IPS-18c (cell line): Measurements from ENCODE around the gene APOA5.

Experiments used
- H3K4me3 ChIP-seq: 2 replicates; pipeline ENCODE4 v1.7.0; 2013; ENCODE audit warnings: low read depth, mild to moderate bottlenecking, low read length, moderate library complexity; ENCODE audit not compliant: insufficient read depth
- H3K9me3 ChIP-seq: one replicate; pipeline ENCODE4 v1.6.1; 2013; ENCODE audit warnings: mild to moderate bottlenecking, low read length, moderate library complexity; ENCODE audit not compliant: control insufficient read depth, insufficient read depth

Gene APOA5

DNA sequence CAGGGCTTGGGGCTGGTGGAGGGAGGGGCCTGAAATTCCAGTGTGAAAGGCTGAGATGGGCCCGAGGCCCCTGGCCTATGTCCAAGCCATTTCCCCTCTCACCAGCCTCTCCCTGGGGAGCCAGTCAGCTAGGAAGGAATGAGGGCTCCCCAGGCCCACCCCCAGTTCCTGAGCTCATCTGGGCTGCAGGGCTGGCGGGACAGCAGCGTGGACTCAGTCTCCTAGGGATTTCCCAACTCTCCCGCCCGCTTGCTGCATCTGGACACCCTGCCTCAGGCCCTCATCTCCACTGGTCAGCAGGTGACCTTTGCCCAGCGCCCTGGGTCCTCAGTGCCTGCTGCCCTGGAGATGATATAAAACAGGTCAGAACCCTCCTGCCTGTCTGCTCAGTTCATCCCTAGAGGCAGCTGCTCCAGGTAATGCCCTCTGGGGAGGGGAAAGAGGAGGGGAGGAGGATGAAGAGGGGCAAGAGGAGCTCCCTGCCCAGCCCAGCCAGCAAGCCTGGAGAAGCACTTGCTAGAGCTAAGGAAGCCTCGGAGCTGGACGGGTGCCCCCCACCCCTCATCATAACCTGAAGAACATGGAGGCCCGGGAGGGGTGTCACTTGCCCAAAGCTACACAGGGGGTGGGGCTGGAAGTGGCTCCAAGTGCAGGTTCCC is 38.0 kb upstream of the APOA5 start, which contains the start of gene APOC3:
TSS of gene APOC3 (plus strand) at position 383 of the 659 bp plus-strand sequence. CDS start 676 bp downstream, outside the sequence.
- no peak within 1 kb of the TSS for H3K4me3 ChIP-seq

DNA sequence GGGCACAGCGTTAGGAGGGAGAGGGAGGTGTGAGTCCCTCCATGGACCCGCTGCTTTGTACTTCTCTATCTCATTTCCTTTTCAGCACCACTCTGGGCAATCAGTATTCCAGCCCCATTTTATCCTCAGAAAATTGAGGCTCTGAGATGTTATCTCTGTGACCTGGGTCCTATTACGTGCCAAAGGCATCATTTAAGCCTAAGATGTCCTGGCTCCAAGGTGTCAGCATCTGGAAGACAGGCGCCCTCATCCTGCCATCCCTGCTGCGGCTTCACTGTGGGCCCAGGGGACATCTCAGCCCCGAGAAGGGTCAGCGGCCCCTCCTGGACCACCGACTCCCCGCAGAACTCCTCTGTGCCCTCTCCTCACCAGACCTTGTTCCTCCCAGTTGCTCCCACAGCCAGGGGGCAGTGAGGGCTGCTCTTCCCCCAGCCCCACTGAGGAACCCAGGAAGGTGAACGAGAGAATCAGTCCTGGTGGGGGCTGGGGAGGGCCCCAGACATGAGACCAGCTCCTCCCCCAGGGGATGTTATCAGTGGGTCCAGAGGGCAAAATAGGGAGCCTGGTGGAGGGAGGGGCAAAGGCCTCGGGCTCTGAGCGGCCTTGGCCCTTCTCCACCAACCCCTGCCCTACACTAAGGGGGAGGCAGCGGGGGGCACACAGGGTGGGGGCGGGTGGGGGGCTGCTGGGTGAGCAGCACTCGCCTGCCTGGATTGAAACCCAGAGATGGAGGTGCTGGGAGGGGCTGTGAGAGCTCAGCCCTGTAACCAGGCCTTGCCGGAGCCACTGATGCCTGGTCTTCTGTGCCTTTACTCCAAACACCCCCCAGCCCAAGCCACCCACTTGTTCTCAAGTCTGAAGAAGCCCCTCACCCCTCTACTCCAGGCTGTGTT is 37.2 kb upstream of the APOA5 start:
- H3K9me3 ChIP-seq, result peaks cover 3% of the 10 kb centered on the region
- H3K4me3 ChIP-seq, result no peak overlapping the region

More for the DNA sequence above, 38.0 kb upstream of the APOA5 start, which contains the start of gene APOC3:
- peaks cover 3% of the 10 kb centered on the region for H3K9me3 ChIP-seq

DNA sequence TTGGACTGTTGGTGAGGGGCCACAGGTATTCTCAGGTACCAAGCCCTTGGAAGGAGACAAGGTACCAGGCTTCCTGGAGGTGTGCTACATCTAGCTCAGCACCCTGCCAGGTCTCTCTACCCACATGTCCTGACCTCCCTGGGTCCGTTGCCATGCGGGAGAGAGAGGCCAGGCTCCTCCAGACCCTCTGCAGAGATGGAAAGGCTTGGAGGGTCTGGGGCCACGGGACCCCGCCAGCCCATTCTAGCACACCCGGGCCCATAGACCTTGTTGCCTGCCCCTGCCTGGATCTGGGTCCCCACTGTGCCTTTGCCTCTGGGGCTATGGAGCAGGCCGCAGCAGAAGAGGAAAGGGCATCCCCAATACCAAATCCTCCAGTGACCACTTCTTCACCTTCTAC is 35.8 kb upstream of the APOA5 start:
- no peak overlapping the region for H3K4me3 ChIP-seq
- H3K9me3 ChIP-seq, result no peaks in the 10 kb centered on the region

DNA sequence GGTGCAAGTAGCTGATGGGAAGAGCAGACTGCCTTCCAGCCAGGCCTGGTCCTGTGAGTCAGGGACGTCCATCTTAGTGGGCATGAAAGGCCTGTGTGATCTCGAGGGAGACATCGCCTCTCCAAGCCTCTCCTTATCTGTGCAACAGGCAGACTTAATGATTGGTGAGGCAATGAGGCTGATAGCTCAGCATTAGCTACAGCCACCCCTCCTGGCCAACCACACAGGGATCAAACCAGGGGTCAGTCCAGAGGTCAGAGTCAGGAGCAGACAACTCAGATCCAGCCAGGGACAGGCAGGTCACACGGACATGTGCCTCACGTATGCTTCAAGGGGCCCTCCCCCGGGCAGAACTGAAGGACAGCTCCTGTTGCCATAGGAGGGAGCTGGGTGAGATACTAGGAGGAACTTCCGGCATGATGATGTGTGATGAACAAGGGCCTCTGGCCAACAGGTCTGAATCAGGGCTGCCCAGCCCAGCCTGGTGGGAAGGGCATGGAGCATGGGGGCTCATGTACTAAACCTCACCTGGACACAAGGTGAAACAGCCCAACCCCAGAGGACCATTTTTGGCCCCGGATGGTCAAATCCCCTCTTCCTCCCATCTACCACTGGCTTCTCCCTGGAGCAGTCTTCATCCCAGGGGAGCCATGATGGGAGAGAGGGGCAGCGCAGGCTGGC is 35.2 kb upstream of the APOA5 start:
- Histone ChIP-seq H3K9me3 (no peaks in the 10 kb centered on the region), H3K4me3 (no peak overlapping the region)

DNA sequence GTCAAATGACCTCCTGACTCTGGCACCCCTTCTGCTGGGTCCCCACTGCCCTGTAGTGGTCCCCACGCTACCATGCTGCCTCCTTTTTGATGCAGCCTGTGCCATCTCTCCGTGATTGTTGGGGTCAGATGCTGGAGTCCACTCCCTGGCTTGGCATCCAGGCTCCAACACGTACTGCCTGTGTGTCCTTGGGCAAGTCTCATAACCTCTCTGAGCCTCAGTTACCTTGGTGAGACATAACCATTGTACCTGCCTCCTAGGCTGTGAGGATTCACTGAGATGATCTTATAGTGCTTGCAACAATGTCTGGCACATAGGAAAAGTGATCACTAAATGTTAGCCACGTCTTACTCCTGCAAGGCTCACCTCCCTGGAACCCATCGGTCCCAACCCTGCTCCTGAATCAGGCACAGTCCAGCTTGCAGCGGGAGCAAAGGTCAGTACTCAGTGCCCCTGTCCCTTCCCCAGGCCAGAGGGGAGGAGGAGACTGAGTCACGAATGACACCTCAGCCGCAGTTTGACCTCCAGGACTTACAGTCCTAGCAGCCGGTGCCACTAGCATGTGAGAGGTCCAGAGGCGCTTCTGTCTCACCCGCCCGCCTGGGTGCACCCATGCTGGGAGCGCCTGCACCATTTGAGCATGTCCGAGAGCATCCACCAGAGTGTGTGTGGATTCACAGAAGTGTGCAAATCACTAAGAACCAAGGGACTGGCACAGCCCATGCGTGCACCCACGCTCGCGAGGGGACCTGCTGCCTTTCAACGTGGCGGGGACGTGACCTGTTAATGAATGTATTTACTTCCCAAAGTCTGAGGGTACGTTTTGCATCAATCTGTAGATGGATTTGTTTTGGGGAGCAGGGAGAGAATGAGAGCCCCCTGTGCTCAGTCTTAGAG is 34.4 kb upstream of the APOA5 start:
- no peak overlapping the region for H3K4me3 ChIP-seq
- H3K9me3 ChIP-seq, result no peaks in the 10 kb centered on the region

DNA sequence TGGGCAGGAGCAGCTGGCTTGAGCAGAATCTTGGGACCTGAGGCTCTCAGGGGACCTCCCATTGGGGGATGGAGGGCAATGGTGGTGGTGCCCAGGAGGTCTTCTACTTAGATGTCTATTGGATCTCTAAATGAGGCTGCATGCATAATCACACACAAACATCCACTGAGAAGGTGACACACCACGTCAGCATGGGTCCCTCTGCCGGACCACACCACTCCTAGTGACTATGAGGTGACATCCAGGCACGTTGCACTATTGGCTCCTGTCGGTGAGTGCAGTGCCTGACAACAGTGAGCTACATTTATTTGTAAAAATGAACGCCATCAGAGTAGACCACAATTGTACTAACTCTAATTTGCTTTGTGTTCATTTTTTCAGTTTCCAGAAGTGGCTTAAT is 33.8 kb upstream of the APOA5 start:
- no peaks in the 10 kb centered on the region for H3K9me3 ChIP-seq
- no peak overlapping the region for H3K4me3 ChIP-seq

DNA sequence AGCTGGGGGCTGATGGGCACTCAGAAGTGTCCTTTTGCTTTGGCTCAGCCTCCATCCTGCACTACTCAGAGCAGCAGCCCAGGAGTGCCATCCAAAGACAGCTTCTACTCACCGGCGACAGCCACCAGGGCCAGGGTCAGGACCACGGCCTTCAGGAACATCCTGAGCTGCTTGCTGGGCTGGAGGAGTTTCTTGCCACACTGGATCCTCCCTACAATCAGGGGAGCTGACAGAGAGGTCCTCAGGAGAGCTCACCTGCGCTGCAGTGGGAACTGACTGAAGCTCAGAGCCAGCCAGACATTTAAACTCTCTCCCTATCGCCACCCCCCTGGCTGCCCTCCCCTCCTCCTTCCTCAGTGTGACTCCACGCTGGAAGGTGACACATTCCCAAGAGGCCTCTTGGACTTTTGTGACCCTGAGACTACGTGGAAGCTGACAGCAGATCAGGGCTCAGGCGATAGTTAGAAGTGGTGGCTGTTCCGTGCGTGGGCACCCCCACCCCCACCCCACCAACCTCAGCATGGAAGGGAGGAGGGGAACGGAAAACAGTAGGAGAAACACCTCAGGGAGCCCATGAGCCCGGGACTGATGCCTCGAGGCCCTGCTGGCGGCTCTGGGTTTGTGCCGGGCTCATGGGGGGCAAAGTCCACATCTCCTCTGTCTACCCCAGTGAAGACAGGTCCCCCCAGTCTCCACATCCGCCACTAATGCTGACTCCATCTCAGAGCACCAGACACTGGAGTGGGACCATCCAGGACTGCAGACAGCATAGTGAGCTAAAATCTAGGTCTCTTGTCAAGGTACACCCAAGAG is 31.6 kb upstream of the APOA5 start, which contains the start of gene APOA4:
TSS of gene APOA4 (minus strand) at position 274 of the 813 bp plus-strand sequence. CDS start at position 161, 113 bp downstream.
- Histone ChIP-seq H3K9me3 (no peaks in the 10 kb centered on the region), H3K4me3 (no peak within 1 kb of the TSS)

DNA sequence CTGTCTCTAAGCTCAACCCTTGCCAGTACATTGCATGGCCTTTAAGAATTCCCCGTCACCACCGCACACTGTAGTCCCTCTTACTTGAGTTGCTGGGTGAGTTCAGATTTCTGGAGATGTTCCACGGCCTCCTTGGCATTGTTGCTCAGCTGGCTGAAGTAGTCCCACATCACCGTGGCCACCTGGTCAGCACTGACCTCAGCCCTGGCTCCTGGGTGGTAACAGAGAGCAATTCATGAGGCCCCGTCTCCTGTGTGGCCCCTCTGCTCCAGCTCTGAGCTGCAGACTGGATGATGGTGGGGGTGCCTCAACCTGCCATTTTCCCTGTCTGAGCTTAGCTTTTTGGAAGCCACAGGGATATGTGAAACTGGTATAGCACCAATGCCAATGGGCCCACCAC is 30.9 kb upstream of the APOA5 start:
- no peak overlapping the region for H3K4me3 ChIP-seq
- H3K9me3 ChIP-seq, result no peaks in the 10 kb centered on the region

DNA sequence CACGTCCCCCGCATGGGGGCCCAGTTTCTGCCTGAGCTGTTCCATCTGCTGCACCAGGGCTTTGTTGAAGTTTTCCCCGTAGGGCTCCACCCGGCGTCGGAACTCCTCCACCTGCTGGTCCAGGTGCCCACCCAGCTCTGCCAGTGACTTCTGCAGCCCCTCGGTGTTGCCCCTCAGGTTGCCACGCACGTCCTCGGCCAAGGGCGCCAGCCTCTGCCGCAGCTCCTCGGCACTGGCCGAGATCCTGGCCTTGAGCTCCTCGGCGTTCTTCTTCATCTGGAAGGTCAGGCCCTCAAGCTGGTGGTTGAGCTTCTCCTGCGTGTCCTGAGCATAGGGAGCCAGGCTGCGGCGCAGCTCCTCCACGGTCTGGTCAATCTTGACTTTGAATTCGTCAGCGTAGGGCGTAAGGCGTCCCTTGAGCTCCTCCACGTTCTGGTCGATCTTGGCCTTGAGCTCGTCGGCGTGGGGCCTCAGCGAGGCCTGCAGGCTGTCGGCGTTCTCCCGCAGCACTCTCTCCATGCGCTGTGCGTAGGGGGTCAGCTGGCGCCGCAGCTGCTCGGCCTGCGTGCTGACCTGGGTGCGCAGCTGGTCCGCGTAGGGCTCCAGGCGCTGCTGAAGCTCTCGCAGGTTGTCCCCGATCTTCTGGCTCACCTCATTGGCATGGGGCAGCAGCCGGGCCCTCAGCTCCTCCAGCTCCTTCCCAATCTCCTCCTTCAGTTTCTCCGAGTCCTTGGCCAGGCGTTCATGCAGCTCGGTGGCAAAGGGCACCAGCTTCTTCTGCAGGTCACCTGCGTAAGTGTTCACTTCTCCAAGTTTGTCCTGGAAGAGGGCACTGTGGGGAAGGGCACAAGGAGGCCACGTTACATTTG is 29.6 kb upstream of the APOA5 start:
- Histone ChIP-seq H3K9me3 (no peaks in the 10 kb centered on the region), H3K4me3 (no peak overlapping the region)

DNA sequence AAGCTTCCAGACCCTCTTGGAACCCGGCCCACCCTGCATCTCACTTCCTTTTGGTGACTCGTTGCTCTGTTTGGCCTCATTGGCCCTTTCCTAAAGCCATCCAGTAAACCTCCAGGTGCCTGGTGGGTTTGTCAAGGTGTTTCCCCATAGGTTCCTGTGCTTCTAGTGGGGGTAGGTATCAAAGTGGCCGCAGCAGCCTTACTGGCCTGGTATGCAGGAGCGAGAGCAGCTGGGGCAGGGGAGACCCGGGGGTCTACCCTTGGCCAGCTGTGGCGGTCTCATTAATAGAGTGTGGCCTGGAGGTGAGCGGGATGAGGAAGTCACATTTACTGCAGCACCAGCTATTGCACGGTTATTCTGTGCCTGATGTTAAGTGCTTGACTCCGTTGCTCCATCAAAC is 27.4 kb upstream of the APOA5 start:
- Histone ChIP-seq H3K4me3 (no peak overlapping the region), H3K9me3 (no peaks in the 10 kb centered on the region)

DNA sequence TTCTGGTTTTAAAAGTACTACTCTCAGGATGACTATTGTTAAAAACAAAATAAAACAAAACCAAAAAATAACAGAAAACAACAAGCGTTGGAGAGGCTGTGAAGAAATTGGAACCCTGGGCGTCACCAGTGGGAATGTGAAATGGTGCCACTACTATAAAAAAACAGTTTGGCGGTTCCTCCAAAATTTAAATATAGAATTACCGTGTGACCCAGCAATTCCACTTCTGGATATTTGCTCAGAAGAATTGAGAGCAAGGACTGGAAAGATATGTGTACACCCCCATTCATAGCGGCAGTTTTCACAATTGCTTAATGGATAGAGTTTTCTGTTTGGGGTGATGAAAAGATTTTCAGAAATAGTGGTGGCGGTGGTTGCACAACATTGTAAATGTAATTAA is 22.8 kb upstream of the APOA5 start:
- H3K4me3 ChIP-seq, result no peak overlapping the region

DNA sequence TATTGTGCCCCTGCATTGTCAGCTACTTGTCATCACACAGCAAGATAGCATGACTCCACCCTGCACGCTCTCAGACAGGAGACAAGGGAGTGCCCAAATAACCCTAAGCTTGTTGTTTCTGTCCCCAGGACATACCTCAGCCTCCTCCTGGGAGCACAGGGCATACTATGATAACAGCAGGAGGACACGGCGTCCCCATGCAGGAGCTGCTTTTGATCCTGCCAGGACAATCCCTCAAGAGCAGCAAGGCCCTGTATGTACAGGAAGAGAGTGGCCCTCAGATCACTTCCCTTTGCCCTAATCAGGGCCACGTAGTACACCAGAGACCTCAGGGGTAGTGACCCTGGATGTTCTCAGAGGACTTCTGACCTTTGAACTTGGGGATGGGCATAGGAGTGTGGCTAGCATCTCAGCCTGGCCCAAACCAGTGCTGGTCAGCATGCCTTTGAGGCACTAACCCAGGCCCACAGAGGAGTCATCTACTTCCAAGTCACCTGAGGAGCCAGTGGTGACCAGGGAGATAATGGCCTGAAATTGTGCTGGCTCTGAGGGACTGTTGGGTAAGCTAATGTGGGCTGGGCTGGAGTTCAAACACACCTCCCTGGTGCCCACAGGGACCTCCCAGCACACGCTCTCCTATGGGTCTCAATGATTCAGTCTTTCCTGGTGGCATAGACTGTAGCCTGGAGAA is 22.2 kb upstream of the APOA5 start:
- Histone ChIP-seq H3K4me3 (no peak overlapping the region), H3K9me3 (no peaks in the 10 kb centered on the region)

More for the DNA sequence above, 22.8 kb upstream of the APOA5 start:
- H3K9me3 ChIP-seq, result no peaks in the 10 kb centered on the region

DNA sequence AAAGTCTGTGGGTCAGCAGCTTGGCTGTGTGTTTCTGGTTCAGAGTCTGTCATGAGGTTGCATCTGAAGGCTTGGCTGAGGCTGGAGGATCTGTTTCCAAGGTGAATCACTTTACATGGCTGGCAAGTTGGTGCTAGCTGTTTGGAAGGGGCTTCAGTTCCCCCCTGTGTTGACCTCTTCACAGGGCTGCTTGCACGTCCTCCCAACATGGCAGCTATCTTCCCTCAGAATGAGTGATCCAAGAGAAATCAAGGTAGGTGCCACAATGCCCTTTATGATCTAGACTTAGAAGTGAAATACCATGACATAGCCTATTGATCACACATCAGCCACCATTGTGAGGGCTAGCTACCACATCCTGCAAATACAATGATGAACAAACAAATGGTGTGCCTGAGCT is 21.5 kb upstream of the APOA5 start:
- no peaks in the 10 kb centered on the region for H3K9me3 ChIP-seq
- no peak overlapping the region for H3K4me3 ChIP-seq

DNA sequence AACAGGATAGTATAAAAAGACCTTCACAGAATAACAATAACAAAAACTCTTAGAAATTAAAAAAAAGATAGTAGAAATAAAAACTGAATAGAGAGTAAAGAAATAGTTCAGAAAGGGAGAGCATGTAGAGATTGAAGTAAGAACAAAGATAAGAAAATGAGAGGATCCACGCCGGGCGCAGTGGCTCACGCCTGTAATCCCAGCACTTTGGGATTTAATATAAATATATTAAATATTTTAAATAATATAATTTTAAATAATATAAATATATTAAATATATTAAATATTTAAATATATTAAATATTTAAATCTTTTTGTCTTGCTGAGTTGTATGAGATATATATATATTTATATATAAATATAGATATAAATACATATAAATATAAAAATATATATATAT is 20.4 kb upstream of the APOA5 start:
- Histone ChIP-seq H3K4me3 (no peak overlapping the region), H3K9me3 (peaks cover 4% of the 10 kb centered on the region)

DNA sequence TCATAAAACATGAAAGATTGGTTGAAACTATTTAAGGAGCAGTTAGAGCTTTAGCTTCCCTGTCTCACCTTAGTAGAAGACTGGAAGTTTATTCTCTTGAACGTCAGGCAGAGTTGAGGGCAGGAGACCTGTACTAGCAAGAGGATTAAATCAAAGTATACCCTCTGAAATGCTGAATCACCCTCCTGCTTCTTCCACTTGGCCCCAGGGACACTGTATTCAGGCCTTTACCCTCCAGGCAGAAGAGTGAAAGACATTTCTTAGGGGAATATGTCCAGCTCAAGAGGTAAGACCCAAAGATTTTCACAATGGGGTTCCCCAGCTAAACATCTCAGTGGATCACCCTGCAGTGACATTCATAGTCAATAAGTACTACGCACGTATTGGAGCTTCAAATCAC is 19.5 kb upstream of the APOA5 start:
- peaks cover 4% of the 10 kb centered on the region for H3K9me3 ChIP-seq
- H3K4me3 ChIP-seq, result no peak overlapping the region
